HG03159 (cell line): ENCODE measurements around the gene TMEM192.
A peak's percentile ranks its signal among the peaks of the same experiment; 100 is the strongest.
"Not testable (repeated sequence)": the region's sequence is repeated elsewhere in the genome, so short reads cannot be mapped to it uniquely, and the experiment has no call there.

Source experiments
- ATAC-seq: cut with Tn5 transposase; IDR thresholded peaks from one replicate; pipeline ENCODE4 v1.9.1; 2021; ENCODE audit warnings: mild to moderate bottlenecking, moderate library complexity; ENCODE audit not compliant: unreplicated experiment

The TMEM192 gene

DNA sequence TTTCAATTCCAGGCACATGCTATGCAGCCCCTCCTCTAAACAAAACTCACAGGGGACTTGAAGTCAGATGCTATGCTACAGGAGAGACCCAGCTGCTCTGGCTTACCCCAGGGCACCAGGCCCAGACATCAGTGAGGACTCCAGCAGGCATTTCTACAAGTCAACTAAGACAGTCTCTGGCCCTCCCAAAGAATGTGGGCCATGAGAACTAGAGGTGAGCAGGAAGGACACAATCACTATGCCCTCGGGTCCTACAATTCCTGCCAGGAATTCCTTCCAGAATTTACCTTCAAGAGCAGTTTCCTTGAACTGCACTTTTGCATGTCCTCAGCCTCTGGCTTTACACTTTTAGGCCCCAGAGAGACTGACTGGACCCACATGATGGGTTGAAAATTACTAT lies 17.4 kb downstream of the TMEM192 start:
- no peak for ATAC-seq

DNA sequence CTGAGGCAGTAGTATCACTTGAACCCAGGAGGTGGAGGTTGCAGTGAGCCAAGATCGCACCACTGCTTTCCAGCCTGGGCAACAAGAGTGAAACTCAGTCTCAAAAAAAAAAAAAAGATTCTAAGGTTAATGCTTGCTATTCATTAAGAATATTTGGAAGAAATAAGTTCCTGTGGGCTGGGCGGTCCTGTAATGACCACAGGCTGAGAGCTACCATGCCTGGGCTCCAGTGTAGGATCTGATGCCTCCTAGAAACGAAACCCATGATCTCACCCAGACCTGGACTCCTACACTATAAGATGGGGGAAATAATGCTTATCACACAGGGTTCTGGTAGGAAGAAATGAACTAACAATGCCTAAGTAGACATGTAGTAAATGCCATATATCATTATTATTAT lies 17.8 kb downstream of the TMEM192 start:
- ATAC-seq, result no peak

DNA sequence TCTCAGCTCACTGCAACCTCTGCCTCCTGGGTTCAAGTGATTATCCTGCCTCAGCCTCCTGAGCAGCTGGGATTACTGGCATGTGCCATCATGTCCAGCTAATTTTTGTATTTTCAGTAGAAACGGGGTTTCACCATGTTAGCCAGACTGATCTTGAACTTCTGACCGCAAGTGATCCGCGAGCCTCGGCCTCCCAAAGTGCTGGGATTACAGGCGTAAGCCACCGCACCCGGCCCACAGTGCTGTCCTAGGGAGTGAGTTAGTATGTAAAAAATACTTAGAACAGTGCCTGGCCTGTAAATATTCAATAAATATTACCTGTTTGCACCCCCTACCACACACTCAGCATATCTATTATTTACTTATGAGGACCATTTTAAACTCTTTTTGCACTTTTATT lies 20.5 kb downstream of the TMEM192 start:
- not testable (repeated sequence) for ATAC-seq

DNA sequence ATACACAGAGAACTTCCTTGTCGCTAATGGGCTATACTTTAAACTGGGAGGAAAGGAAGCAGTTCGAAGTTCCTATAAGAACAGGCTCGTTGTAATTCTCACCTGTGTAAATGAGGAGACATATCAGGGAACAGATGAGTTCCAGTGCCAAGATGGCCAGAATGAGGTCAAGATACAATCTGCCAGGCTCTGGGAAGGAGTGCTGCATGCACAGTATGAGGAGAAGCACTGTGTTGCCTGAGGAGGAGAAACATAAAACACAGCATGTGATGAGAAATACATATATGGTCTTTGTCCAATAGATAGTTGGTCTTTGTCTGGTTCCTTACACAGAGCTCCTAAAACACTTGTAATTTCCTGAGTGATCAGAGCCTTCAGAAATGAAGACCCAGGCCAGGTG lies 24.3 kb downstream of the TMEM192 start:
- ATAC-seq, result no peak

DNA sequence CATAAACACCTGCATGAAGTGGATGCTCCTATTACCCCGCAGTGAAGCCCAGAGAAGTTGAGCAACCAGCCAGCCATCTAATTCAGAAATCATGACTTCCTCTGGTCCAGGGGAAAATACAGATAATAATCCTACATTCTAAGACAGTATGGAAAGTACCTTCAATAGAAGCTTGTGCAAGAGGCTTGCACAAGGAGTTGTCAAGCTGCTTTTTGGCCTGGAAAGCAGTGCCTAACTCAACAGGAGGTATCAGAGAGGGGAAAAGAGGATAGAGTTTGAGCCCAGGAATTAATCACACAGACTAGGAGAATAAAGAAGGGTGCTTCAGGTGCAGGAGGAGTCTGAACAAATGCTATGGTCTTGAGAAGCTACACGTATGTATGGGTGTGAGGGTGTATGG lies 26.7 kb downstream of the TMEM192 start:
- no peak for ATAC-seq

DNA sequence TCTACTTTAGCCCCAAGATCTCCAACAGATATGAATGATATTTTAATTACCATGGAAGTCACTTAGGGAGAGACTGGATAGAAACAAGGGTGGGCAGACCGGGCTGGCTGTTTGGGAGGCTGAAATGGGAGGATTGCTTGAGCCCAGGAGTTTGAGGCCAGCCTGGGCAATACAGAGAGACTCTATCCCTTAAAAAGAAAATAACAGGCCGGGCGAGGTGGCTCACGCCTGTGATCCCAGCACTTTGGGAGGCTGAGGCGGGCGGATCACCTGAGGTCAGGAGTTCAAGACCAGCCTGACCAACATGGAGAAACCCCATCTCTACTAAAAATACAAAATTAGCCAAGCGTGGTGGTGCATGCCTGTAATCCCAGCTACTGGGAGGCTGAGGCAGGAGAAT lies 27.9 kb downstream of the TMEM192 start:
- ATAC-seq, result not testable (repeated sequence)

DNA sequence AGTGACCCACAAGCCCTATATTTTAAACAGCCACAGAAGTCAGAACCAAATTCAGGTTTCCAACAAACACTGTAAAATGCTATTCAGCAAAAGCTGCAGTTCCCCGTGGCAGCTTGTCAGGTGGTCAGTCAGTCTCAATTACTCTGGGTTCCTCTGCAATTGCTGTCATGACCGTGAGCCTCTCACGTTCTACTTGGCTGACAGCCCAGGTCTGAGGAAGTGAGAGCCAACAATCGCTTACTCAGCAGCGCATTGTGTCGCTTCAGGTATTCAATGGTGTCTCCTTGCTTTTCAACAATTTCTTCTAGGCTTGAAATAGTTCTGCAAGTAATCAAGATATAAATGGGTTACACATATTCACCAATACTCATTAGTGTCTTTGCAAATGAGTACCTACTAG lies 33.2 kb downstream of the TMEM192 start:
- ATAC-seq, result peak; percentile 65

DNA sequence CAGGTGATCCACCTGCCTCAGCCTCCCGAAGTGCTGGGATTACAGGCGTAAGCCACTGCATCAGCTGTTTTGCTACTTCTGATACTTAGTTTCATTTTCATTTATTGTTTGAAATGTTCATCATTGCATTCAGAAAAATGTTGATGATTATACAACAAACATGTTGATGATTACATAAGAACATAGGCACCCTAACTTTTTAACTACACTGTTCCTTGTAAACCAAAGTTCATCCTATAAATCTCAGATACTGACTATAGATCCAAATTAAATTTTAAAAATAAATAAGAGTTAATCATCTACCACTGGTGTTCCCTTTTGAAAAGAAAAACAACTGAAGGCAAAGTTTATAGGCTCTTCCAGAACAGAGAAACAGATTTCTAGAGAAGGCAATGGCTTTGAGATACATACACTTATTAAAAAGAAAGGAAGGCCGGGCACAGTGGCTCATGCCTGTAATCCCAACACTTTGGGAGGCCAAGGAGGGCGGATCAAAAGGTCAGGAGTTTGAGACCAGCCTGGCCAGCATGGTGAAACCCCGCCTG lies 35.6 kb downstream of the TMEM192 start:
- ATAC-seq, result no peak

DNA sequence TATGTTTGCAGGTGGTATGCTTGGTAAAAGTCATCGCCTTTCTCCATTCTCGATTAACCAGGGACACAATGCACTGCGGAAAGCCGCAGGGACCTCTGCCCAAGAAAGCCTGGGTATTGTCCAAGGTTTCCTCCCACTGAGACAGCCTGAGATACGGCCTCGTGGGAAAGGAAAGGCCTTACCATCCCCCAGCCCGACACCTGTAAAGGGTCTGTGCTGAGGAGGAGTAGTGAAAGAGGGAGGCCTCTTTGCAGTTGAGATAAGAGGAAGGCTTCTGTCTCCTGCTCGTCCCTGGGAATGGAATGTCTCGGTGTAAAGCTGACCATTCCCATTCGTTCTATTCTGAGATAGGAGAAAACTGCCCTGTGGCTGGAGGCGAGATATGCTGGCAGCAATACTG lies 39.3 kb downstream of the TMEM192 start:
- not testable (repeated sequence) for ATAC-seq

DNA sequence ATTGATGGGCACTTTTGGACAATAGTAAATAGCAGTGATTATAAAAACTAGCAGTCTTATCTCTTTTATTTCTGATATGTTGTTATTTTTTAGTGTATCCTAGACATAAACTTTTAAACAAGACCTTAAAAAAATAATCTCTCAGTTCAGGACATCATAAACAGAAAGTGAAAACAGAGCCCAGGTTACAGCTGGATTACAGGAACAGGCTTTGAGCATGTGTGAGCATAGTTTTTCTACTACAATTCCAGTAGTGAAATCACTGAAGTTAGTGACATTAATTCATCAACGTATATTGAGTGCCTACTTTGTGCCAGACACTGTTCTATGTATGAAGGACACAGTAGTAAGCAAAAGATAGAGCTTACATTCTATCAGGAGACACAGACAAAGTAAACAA lies 42.1 kb downstream of the TMEM192 start:
- ATAC-seq, result no peak

DNA sequence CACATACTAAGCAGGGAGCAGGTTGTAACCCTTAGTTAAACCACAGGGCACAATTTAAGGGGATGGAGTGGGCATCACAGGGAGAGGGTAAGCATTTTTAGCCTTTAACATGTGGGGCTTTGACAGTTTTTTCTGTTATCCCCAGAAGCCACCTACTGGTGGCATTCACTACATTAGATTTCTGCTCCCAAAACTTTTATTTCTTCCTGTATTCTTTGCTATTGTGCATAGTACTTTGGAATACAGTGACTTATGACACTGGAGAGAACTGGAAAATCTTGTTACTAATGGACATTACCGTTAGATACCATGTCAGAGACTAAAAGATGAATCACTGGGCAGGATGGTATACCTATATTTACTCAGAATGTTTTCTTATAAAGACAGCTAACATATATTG lies 51.7 kb downstream of the TMEM192 start:
- ATAC-seq, result no peak

DNA sequence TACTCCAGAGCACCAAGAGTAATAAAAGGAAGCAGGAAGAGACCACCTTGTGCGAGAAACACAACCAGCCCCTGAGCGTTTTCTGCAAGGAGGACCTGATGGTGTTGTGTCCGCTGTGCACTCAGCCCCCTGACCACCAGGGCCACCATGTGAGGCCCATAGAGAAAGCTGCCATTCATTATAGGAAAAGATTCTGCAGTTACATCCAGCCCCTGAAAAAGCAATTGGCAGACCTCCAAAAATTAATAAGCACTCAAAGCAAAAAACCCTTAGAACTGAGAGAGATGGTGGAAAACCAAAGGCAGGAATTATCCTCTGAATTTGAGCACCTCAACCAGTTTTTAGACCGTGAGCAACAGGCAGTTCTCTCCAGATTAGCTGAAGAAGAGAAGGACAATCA lies 53.3 kb downstream of the TMEM192 start:
- no peak for ATAC-seq

DNA sequence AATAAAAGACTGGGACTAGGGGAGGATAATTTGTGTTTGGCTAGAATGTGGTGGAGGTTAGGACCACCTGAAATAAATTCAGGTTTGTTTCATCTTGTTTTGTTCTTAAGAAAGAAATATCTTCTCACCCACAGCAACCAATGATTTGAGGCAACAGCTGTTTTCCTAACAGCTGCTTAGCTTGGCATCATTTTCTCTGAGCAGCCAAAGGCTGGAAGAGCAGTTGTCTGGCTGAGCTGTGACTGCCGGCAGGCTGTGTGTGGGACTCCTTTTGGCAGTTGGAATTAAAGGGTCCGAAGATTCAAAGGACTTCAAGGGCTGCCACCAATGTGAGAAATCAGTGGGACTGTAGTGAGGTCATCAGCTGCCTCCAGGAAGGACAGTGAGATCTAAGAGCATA lies 54.0 kb downstream of the TMEM192 start:
- ATAC-seq, result no peak

DNA sequence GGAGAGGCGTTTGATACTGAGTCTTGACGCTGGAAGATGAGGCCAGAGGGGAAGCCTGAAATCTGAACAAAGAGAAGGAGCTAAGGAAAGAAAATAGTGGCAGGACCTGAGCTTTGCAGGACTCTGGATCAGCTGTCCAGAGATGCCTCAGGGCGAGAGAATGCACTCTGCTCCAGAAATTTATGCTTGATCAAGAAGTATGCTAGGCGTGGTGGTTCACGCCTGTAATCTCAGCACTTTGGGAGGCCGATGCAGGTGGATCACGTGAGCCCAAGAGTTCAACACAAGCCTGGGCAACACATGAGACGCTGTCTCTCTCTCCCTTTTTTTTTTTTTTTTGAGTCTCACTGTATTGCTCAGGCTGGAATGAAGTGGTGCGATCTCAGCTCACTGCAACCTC lies 57.1 kb downstream of the TMEM192 start:
- no peak for ATAC-seq

DNA sequence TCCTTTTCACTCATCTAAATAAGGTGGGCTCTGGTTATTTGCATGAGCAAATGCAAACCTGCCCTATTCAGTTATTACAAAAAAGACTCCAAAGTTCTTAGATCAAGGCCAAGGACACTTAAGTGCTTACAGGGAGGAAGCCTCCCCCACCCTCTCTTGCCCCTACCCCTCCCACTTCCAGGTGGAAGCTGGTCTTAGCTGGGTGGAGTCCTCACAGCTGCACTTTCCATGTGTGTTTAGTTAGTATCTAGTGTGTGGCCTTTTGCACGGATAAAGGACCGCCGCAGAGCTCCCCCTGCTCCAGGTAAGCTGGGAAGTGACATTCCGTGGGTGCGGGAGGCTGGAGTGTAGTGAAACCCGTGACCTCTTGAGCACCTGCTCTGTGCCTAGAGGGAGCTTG lies 59.0 kb downstream of the TMEM192 start, which contains the start of gene TRIM75:
TRIM75 (plus strand) TSS at position 222 of the 400 bp plus-strand sequence. CDS start 5,282 bp downstream, outside the sequence.
- no peak for ATAC-seq

DNA sequence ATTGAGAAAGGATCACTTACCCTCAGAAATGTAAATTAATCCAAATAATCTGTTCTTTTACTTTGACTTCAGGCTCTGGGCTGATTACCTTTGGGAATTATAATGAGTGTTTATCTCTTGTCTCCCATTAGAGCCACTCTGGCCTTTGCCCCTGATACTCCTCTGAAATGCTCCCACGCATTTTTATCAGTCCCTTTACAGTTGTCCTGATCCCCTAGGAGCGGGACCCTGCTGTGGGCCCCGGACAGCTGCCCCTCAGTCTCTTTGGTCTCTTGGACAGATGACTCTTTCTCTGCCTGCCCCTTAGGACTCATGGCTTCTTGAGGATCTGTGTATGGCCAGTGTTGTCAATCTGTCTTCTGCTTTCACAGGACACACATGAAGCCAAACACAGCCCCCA lies 60.0 kb downstream of the TMEM192 start:
- no peak for ATAC-seq

DNA sequence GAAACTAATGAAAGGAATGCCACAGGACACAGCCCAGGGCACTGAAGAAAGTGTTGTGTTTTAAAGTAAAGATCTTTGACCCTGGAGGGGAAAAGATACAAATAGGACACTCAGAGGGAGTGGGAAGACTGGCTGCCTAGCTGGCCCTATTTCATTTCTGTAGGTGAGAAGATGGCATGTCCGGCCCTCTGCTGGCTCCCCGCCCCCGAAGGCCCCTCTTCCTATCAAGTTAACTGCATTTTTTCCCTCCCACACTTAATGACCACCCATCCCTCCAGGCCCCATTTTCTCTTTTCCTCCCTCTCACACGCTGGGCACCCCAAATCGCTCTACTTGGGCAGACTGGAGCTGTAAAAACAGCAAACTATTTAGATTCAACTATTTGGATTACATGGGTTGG lies 64.5 kb downstream of the TMEM192 start:
- ATAC-seq, result no peak

DNA sequence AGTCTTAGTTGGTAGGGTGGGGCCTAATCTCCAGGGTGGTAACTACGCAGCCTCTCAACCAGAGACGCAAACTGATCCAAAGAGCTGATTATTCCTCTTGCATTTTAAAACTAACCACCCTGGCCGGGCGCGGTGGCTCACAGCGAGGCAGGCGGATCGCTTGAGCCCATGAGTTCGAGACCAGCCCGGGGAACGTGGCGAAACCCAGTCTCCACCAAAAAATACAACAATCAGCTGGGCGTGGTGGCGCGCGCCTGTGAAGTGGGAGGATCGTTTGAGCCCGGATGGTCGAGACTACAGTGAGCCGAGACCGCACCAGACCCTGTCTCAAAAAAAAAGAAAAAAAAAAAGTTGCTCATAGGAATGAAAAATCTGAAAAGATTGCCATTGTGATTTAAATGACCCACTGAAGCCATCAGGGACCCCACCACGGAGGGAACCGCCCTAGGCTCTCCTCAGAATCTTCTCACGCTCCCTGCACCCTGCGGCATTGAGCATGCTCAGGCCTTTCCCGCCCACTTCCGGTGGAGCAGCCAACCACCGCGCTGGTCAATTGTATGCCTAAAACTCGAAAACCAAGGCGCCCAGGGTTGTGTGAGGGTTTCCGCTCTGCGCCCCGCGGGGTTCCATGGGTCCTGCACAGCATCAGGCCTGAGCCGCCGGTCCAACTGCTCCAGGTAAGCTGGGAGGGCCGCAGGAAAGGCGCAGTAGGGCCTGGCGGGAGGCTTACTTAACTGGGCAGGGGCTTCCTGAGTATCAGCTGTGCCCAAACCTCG lies 81.0 kb downstream of the TMEM192 start, which contains the start of gene TRIM60:
TRIM60 (plus strand) TSS at position 564 of the 776 bp plus-strand sequence. CDS start 8,074 bp downstream, outside the sequence.
- ATAC-seq, result no peak

DNA sequence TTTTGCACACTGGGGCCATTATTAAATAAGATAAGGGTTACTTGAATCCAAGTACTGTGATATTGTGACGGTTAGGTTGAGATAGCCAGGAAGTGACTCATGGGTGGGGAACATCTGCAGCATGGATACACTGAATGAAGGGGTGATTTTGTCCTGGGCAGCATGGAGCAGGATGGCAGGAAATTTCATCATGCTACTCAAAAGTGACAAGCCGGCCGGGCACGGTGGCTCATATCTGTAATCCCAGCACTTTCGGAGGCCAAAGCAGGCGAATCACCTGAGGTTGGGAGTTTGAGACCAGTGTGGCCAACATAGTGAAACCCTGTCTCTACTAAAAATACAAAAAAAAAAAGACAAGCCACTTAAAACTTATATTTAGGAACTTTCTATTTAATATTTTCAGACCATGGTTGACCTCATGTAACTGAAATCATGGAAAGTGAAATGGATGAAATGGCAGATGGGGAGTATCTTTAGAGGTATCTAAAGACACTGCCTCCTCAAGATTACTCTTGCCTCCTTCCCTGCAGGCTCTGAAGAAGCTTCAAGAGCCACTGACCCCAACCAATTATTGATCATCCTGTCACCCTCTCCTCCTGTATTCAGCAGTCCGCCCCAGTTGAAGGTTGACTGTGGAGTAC lies 84.8 kb downstream of the TMEM192 start:
- ATAC-seq, result no peak

DNA sequence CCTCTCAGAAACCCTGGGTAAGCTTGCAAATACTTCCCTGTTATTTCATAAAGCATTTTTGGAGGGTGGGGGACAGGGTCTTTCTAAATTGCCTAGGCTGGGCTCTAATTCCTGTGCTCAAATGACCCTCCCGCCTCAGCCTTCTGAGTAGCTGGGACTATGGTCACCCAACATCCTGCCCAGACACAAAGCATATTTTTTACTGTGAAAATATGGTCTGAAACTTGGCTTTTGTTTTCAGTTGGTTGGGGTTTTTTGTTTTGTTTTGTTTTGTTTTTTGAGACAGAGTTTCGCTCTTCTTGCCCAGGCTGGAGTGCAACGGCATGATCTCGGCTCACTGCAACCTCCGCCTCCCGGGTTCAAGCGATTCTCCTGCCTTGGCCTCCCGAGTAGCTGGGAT lies 86.9 kb downstream of the TMEM192 start:
- not testable (repeated sequence) for ATAC-seq
